Upper lobe of left lung (tissue), 4 donors: ENCODE measurements around the gene ALPK1.

ENCODE experiments used
- CTCF ChIP-seq, 6 experiments: fragments of 450-650 bp in 4 of 6; fragments of 200-600 bp in 2 of 6; sonication (generic) in 2 of 6; IDR thresholded peaks; one replicate each; pipeline ENCODE4 v1.5.1; 2016 to 2019; ENCODE audit warnings: antibody characterized with exemption in 6 of 6
- EP300 ChIP-seq, 4 donors: sonication (generic); formaldehyde crosslinking; IDR thresholded peaks; one replicate each; pipeline ENCODE4 v1.5.1; 2017; ENCODE audit warnings: antibody characterized with exemption in 4 of 4, control low read depth in 2 of 4
- POLR2A ChIP-seq, 4 donors: fragments of 450-650 bp; IDR thresholded peaks; one replicate each; pipeline ENCODE4 v1.5.1; 2016 to 2017; ENCODE audit warnings: antibody characterized with exemption in 4 of 4, mild to moderate bottlenecking in 2 of 4
- POLR2AphosphoS5 ChIP-seq, 2 donors: sonication (generic); formaldehyde crosslinking; IDR thresholded peaks; one replicate each; pipeline ENCODE4 v1.5.1; 2017; ENCODE audit warnings: antibody characterized with exemption in 2 of 2

DNA sequence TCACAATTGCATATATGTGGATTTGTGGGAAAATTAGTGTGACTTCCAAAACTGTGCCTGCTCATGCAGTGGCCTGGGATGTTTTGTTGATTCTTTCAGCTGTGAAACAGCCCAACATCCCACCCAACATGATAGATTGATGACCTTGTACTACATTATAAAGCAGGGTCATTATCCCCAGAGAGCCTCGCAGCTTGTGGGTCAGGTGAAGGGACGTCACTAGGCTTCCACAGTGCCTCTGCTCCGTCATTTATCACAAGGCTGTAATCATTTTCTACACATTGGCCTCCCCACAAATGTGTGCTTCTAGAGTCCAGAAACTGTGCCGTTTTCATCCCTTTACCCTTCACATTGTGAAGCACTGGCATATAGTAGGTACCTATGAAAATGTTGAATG is 31.6 kb downstream of the ALPK1 start:
- no peak for TF ChIP-seq CTCF (IDR thresholded peaks at IDR 0.05)
- no peak for TF ChIP-seq POLR2A (IDR thresholded peaks at IDR 0.05)
- TF ChIP-seq POLR2AphosphoS5 (IDR thresholded peaks at IDR 0.05) = no peak
- TF ChIP-seq EP300 (IDR thresholded peaks at IDR 0.05) = no peak
